ENCODE results near the gene ZNF549. TPM values are rescaled to one million over a fixed set of nuclear protein-coding genes. Genes with fewer than 3 reads are reported as not detected.
A peak's percentile ranks its signal among the peaks of the same experiment; 100 is the strongest.

Gene ZNF549
- total and polyA plus RNA-seq, 10 of the 15 experiments (the other 5 are each of a cell fraction or from before 2014, with no cell fraction given), result 0.73 to 4.0 (median 2.3) TPM

DNA sequence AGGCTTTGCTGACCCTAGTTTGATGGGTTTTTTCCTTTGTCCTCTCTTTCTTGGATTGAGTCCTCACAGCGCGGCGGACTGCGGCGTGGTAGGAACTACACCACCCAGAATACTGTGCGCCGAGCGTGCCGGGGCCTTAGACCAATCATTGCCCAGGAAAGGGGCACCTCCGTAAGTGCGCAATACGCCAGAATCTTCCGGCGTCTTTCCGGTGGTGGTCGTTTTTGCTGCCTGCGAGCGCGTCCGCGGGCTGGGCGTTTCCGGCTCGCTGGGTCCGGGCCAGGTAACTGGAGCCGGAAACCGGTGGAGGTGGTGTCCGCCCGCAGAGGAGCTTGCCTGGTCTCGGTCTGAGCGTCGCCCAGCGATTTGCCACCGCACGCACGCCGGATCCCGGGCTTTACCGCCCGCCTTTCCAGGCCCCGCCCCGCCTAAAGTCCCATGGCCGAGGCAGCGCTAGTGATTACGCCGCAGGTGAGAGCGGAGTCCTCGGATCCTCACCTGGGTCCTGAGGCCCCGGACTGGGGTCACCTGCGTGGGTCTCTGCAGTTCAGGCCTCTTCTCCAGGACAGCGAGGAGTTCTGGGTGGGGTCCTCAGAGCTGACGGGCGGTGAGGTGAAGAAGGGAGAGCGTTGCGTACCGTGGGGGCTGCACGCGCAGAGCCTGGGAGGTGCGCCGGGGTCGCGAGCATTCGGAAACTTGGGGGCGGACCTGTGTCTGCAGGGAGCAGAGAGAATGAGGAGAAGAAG is at the start of gene ZNF549 (continued):
- TF ChIP-seq ZNF687 (IDR thresholded peaks at IDR 0.05) (0 out of 2 replicates have a peak, but pooled peaks have one; percentile 41), ZBTB11 (CRISPR knock-in tag; IDR thresholded peaks at IDR 0.05) (peak; percentile 84), TAF1 (IDR thresholded peaks at IDR 0.05; ENCODE audit: borderline replicate concordance, low read depth, low read length) (peak; percentile 49; the same call in 1 of the 2 replicates), USF1 (IDR thresholded peaks at IDR 0.05; ENCODE audit: borderline replicate concordance, extremely low read length, insufficient read depth, low read depth, low read length) (no peak), MYB (IDR thresholded peaks at IDR 0.05; ENCODE audit: borderline replicate concordance, low read depth, low read length) (0 out of 2 replicates have a peak, but pooled peaks have one; percentile 12), ZNF217 (IDR thresholded peaks at IDR 0.05) (no peak), TCF7 (IDR thresholded peaks at IDR 0.05; ENCODE audit: borderline replicate concordance) (no peak), PAX8 (IDR thresholded peaks at IDR 0.05) (no peak), NKRF (conservative IDR thresholded peaks at IDR 0.05) (peak; percentile 65; the same call in 1 of the 2 replicates), CEBPB (IDR thresholded peaks at IDR 0.05; ENCODE audit: borderline replicate concordance in 1 of 2, low read depth in 2 of 2, low read length in 2 of 2) (no peak), IKZF1 (conservative IDR thresholded peaks at IDR 0.05) (peak; percentile 85)
- TF ChIP-seq, protein P1, sequence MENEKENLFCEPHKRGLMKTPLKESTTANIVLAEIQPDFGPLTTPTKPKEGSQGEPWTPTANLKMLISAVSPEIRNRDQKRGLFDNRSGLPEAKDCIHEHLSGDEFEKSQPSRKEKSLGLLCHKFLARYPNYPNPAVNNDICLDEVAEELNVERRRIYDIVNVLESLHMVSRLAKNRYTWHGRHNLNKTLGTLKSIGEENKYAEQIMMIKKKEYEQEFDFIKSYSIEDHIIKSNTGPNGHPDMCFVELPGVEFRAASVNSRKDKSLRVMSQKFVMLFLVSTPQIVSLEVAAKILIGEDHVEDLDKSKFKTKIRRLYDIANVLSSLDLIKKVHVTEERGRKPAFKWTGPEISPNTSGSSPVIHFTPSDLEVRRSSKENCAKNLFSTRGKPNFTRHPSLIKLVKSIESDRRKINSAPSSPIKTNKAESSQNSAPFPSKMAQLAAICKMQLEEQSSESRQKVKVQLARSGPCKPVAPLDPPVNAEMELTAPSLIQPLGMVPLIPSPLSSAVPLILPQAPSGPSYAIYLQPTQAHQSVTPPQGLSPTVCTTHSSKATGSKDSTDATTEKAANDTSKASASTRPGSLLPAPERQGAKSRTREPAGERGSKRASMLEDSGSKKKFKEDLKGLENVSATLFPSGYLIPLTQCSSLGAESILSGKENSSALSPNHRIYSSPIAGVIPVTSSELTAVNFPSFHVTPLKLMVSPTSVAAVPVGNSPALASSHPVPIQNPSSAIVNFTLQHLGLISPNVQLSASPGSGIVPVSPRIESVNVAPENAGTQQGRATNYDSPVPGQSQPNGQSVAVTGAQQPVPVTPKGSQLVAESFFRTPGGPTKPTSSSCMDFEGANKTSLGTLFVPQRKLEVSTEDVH (IDR thresholded peaks at IDR 0.05; ENCODE audit: low read depth, partially characterized antibody), result no peak
- TF ChIP-seq, protein P2, sequence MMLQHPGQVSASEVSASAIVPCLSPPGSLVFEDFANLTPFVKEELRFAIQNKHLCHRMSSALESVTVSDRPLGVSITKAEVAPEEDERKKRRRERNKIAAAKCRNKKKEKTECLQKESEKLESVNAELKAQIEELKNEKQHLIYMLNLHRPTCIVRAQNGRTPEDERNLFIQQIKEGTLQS (IDR thresholded peaks at IDR 0.05; ENCODE audit: borderline replicate concordance, extremely low read depth, low read depth, low read length), result no peak

Data from GM12878 (cell line).